OCI-LY7 (cell line): Measurements from ENCODE around the gene PTPN13. TPM values are rescaled to one million over a fixed set of nuclear protein-coding genes. Genes with fewer than 3 reads are reported as not detected.

ENCODE experiments used
- BruUV-seq: library from RNA; stranded (reverse); fragments of 400-500 nt; replicated peaks from 2 replicates; lab custom pipeline; 2021; lab: Mats Ljungman, UMichigan
- CTCF ChIA-PET: fragments of 300-600 bp; sonication (Branson Sonifier 250); formaldehyde crosslinking; loops from one replicate; lab custom pipeline; 2022; ENCODE audit warnings: antibody characterized with exemption; ENCODE audit not compliant: unreplicated experiment; lab: Charles Lee
- POLR2A ChIA-PET: fragments of 300-600 bp; sonication (Branson Sonifier 250); formaldehyde crosslinking; loops from one replicate; lab custom pipeline; 2022; ENCODE audit warnings: antibody characterized with exemption; lab: Charles Lee
- DNase-seq: peaks from one replicate; pipeline ENCODE4 v3.0.0-alpha.2; 2015; ENCODE audit warnings: low spot score
- H2AFZ ChIP-seq: fragments of 200-600 bp; sonication (generic), shearing (Covaris generic); 2 replicates; pipeline ENCODE4 v1.6.1; 2014; ENCODE audit warnings: mild to moderate bottlenecking, antibody characterized with exemption, low read length, moderate library complexity
- H3K27ac ChIP-seq: fragments of 200-600 bp; sonication (generic); 2 replicates; pipeline ENCODE4 v1.5.1; 2014; ENCODE audit warnings: mixed run types, low read depth, mild to moderate bottlenecking, moderate library complexity, low read length, inconsistent platforms; ENCODE audit not compliant: poor library complexity, severe bottlenecking
- H3K36me3 ChIP-seq: fragments of 200-600 bp; sonication (generic); 2 replicates; pipeline ENCODE4 v1.6.1; 2014; ENCODE audit warnings: mild to moderate bottlenecking, antibody characterized with exemption, low read length, moderate library complexity, mixed read lengths; ENCODE audit not compliant: insufficient read depth
- H3K4me1 ChIP-seq: fragments of 200-600 bp; sonication (generic); 2 replicates; pipeline ENCODE4 v1.5.1; 2014; ENCODE audit warnings: mild to moderate bottlenecking, low read length; ENCODE audit not compliant: insufficient read depth, poor library complexity, severe bottlenecking
- H3K4me2 ChIP-seq: fragments of 200-600 bp; sonication (generic); 2 replicates; pipeline ENCODE4 v1.6.1; 2014; ENCODE audit warnings: mild to moderate bottlenecking, low read length
- H3K4me3 ChIP-seq: fragments of 200-600 bp; sonication (generic); 2 replicates; pipeline ENCODE4 v1.5.1; 2014; ENCODE audit warnings: mild to moderate bottlenecking, low read depth, low read length; ENCODE audit not compliant: poor library complexity, severe bottlenecking
- H3K79me2 ChIP-seq: fragments of 200-600 bp; sonication (generic); 2 replicates; pipeline ENCODE4 v1.6.1; 2016; ENCODE audit warnings: low read depth, mild to moderate bottlenecking, low read length, moderate library complexity, mixed read lengths; ENCODE audit not compliant: insufficient read depth
- H3K9me2 ChIP-seq: fragments of 200-600 bp; sonication (generic); 2 replicates; pipeline ENCODE4 v1.6.1; 2016; ENCODE audit warnings: mild to moderate bottlenecking, low read length, mixed read lengths; ENCODE audit not compliant: insufficient read depth
- H3K9me3 ChIP-seq: fragments of 200-600 bp; sonication (generic); 2 replicates; pipeline ENCODE4 v1.6.1; 2014; ENCODE audit warnings: mild to moderate bottlenecking, mixed run types, low read length, mixed read lengths
- H4K20me1 ChIP-seq: fragments of 200-600 bp; sonication (generic); 2 replicates; pipeline ENCODE4 v1.6.1; 2014; ENCODE audit warnings: mild to moderate bottlenecking, antibody characterized with exemption, low read length, moderate library complexity, mixed read lengths; ENCODE audit not compliant: insufficient read depth
- EZH2phosphoT487 ChIP-seq: fragments of 200-600 bp; sonication (generic); IDR thresholded peaks from 2 replicates; pipeline ENCODE4 v1.6.1; 2018; ENCODE audit warnings: low read depth, borderline replicate concordance, mild to moderate bottlenecking, mixed run types, antibody characterized with exemption, low read length, moderate library complexity, mixed read lengths
- intact Hi-C: fragments of 100-400 bp; cut with micrococcal nuclease; formaldehyde crosslinking; loops from one replicate; pipeline ENCODE4 v1.10.0; 2022; ENCODE audit not compliant: unreplicated experiment
- total RNA-seq, 2 experiments: library from RNA; depleted of rRNA in 1 of 2; stranded (reverse); fragments of >200 nt in 1 of 2; shearing (Covaris generic) in 1 of 2; gene quantifications; 2 replicates each; pipeline ENCODE4 v1.2.3, GENCODE V29; 2014 to 2022
- TF ChIP-seq, protein P1 (sequence below): fragments of 200-600 bp; sonication (generic); conservative IDR thresholded peaks from 2 replicates; pipeline ENCODE4 v1.5.1; 2014; ENCODE audit warnings: mild to moderate bottlenecking, antibody characterized with exemption, low read length, moderate library complexity, mixed read lengths

PTPN13 gene
- total RNA-seq, 2 experiments from 2014 or later, result not detected

DNA sequence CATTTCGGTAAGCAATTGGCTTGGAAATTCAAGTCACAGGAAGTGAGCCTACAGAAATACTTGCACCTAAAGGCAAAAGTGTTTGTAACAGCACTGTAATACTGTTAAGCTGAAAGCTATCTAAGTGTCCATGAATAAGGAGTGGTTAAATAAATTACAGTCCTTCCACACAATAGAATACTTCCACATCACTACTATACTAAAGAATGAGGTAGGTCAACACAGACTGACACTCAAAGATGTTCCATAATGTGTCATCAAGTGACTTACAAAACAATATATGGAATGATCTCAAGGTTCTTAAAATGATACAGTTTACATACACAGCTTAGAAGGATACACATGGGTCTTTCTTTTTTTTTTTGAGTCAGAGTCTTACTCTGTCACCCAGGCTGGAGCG, 228.0 kb downstream of the PTPN13 start:
- CTCF ChIA-PET, result no interaction called here
- no TSS peak for BruUV-seq

GRCh38 chr4:86825511-86825910, 231.4 kb downstream of the PTPN13 start:
- DNase-seq, result no peak
- no peaks in the 10 kb centered on the region for H3K4me1 ChIP-seq
- H3K4me2 ChIP-seq, result no peak overlapping the region
- intact Hi-C loops, result no loop called here
- H4K20me1 ChIP-seq, result no peaks in the 10 kb centered on the region
- H3K9me3 ChIP-seq, result no peaks in the 10 kb centered on the region
- CTCF ChIA-PET, result no interaction called here
- no peaks in the 10 kb centered on the region for H3K36me3 ChIP-seq
- H3K4me3 ChIP-seq, result no peak overlapping the region
- TF ChIP-seq EZH2phosphoT487, result no peak
- TF ChIP-seq, protein P1, sequence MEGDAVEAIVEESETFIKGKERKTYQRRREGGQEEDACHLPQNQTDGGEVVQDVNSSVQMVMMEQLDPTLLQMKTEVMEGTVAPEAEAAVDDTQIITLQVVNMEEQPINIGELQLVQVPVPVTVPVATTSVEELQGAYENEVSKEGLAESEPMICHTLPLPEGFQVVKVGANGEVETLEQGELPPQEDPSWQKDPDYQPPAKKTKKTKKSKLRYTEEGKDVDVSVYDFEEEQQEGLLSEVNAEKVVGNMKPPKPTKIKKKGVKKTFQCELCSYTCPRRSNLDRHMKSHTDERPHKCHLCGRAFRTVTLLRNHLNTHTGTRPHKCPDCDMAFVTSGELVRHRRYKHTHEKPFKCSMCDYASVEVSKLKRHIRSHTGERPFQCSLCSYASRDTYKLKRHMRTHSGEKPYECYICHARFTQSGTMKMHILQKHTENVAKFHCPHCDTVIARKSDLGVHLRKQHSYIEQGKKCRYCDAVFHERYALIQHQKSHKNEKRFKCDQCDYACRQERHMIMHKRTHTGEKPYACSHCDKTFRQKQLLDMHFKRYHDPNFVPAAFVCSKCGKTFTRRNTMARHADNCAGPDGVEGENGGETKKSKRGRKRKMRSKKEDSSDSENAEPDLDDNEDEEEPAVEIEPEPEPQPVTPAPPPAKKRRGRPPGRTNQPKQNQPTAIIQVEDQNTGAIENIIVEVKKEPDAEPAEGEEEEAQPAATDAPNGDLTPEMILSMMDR, result no peak
- H3K27ac ChIP-seq, result no peak overlapping the region
- H3K79me2 ChIP-seq, result no peaks in the 10 kb centered on the region
- H2AFZ ChIP-seq, result no peak overlapping the region
- no peaks in the 10 kb centered on the region for H3K9me2 ChIP-seq
- no TSS peak for BruUV-seq
- POLR2A ChIA-PET, result interaction anchor here (1.0 kb wide), 2 partner anchors 15 to 48 kb away, joined by 3 to 5 read pairs; no protein-coding TSS in a partner anchor

More for the DNA sequence above, 228.0 kb downstream of the PTPN13 start:
- Histone ChIP-seq H3K4me2 (no peak overlapping the region), H3K4me3 (no peak overlapping the region), H3K4me1 (no peaks in the 10 kb centered on the region), H3K9me3 (no peaks in the 10 kb centered on the region), H3K36me3 (no peaks in the 10 kb centered on the region), H3K9me2 (no peaks in the 10 kb centered on the region), H3K79me2 (no peaks in the 10 kb centered on the region), H2AFZ (no peak overlapping the region), H4K20me1 (no peaks in the 10 kb centered on the region), H3K27ac (no peak overlapping the region)
- POLR2A ChIA-PET, result no interaction called here
- intact Hi-C loops, result no loop called here
- TF ChIP-seq, protein P1, result no peak
- no peak for TF ChIP-seq EZH2phosphoT487
- no peak for DNase-seq

DNA sequence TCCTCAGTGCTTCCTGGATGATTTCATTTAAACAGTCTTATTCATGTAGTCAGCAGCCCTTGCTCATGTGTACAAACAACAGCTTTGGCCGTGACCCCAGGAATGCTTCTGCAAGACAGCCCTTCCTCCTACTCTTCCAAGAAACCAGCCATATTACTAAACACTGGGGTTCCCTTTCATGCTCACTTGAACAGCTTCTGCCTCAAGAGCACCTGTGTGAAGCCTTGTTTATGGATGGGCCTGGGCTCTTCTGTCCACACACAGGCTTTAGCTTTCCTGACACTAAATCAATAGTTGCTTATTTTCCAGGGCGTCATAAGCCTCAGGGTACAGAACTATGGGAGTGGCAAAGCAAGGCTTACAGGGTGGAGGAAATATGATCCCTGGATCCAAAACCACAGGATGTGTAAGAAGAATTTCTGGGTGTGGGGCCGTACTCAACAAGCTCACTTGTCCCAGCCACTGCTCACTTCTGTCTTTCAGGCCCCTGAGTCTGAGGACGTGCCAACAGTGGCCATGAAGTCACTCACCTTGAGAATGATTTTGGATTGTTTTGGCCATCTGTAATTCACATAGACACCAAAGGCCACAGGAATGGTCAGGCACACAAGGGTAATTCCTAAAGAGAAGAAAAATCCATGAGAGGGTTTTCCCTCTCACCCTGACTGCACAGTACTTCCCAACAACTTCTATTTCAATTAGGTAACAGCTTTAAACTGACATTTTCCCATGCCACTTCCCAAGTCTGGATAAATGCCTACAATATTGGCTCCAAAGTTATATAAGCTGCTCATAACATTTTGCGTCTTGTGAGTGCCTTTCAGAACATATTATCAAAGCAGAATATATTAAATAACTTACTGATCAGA, 237.4 kb downstream of the PTPN13 start:
- Histone ChIP-seq H3K79me2 (no peaks in the 10 kb centered on the region), H3K4me1 (no peaks in the 10 kb centered on the region), H4K20me1 (no peaks in the 10 kb centered on the region), H3K4me3 (no peak overlapping the region), H3K27ac (no peak overlapping the region), H2AFZ (no peak overlapping the region), H3K4me2 (no peak overlapping the region), H3K9me3 (no peaks in the 10 kb centered on the region), H3K9me2 (no peaks in the 10 kb centered on the region), H3K36me3 (no peaks in the 10 kb centered on the region)
- CTCF ChIA-PET, result no interaction called here
- POLR2A ChIA-PET, result interaction anchor here (0.6 kb wide), 1 partner anchor 576 kb away, joined by 3 read pairs; no protein-coding TSS in a partner anchor
- no TSS peak for BruUV-seq
- no peak for DNase-seq
- TF ChIP-seq, protein P1, result no peak
- TF ChIP-seq EZH2phosphoT487, result no peak
- intact Hi-C loops, result no loop called here
